Frontal cortex (tissue), 4 donors: Measurements from ENCODE around the gene HNRNPL. TPM values are rescaled to one million over a fixed set of nuclear protein-coding genes. Genes with fewer than 3 reads are reported as not detected.

Source experiments
- DNase-seq, 2 donors: peaks; one replicate each; pipeline ENCODE4 v3.0.0; 2012; ENCODE audit warnings: low spot score in 2 of 2
- FAIRE-seq: peaks from 2 replicates; lab custom pipeline; 2012; peaks lifted over from hg19 to GRCh38; lab: Jason Lieb, UNC
- small RNA-seq: library from RNA; depleted of rRNA; stranded (forward); fragments of <200 nt; gene quantifications from one replicate; pipeline ENCODE3, GENCODE V24; 2014
- total RNA-seq: library from RNA; depleted of rRNA; stranded (reverse); fragments of >200 nt; gene quantifications from one replicate; pipeline ENCODE4 v1.2.3, GENCODE V29; 2014
- donor health status: control.
- donor health status: control.
- donor health status: control.

HNRNPL gene
- total RNA-seq, 1 donor from 2014 or later, result 372 TPM

DNA sequence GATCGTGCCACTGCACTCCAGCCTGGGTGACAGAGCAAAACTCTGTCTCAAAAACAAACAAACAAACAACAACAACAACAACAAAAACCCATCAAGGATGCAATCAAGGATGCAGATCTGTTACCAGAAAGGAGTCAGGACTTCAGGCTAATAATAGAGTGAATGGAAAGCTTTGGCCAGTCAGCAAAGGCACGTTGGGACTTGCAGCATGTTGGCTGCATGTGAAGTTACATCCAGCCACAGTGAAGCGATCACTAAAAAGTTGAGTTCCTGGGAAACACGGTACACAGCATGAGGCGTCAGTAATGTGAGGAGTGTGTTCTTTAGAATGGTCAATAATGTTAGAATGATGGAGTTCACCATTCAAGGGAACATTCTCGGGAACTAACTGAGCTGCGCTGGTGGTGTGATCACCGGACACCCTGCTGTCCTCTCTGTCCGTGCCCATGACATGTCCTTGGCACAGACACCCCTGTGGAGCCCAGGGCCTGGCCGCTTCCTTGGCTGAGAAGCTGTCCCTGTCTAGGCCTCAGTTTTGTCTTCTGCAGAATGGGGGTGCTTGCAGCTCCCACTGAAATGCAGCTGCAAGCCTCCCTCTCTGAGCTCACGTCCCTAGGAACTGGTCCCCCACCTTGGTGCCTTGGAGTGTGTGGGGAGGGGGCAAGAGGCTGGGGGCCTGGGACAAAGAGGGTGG is 63.1 kb downstream of the HNRNPL start:
- FAIRE-seq (no peak), DNase-seq (no peak)

Small RNA genes within 50 kb of the gene (small RNA-seq; reads per million reads assigned to genes)
- gene RNU6-140P, result not detected

Other genes starting within 250 kb of the HNRNPL start
- 1.2 TPM for gene MAP4K1, start 232.0 kb downstream of the HNRNPL start, total RNA-seq
- gene EIF3K, start 230.8 kb downstream of the HNRNPL start, total RNA-seq, result 120 TPM
- gene ACTN4, start 202.3 kb downstream of the HNRNPL start, total RNA-seq, result 50.1 TPM
- under 0.01 TPM for gene CAPN12, start 105.5 kb downstream of the HNRNPL start, total RNA-seq
- gene LGALS7, start 76.5 kb downstream of the HNRNPL start, total RNA-seq, result not detected
- gene LGALS7B, start 60.8 kb downstream of the HNRNPL start, total RNA-seq, result not detected
- gene LGALS4, start 37.0 kb downstream of the HNRNPL start, total RNA-seq, result under 0.01 TPM
- 15.1 TPM for gene ECH1, start 18.2 kb downstream of the HNRNPL start, total RNA-seq
- 5.3 TPM for gene RINL, start 28.3 kb upstream of the HNRNPL start, total RNA-seq
- gene SIRT2, start 49.6 kb upstream of the HNRNPL start, total RNA-seq, result 56.7 TPM
- 3.3 TPM for gene NFKBIB, start 50.0 kb upstream of the HNRNPL start, total RNA-seq
- gene CCER2, start 62.2 kb upstream of the HNRNPL start, total RNA-seq, result 1.6 TPM
- 6.9 TPM for gene SARS2, start 80.8 kb upstream of the HNRNPL start, total RNA-seq
- gene MRPS12, start 81.0 kb upstream of the HNRNPL start, total RNA-seq, result 17.1 TPM
- 4.5 TPM for gene FBXO17, start 125.8 kb upstream of the HNRNPL start, total RNA-seq
- 8.6 TPM for gene FBXO27, start 182.6 kb upstream of the HNRNPL start, total RNA-seq
- not detected for gene ACP7, start 234.4 kb upstream of the HNRNPL start, total RNA-seq